Glutamatergic neuron (in vitro differentiated cells): Measurements from ENCODE around the gene SAMD15. TPM values are rescaled to one million over a fixed set of nuclear protein-coding genes. Genes with fewer than 3 reads are reported as not detected.

Experiments
- DNase-seq: peaks from one replicate; pipeline ENCODE4 v3.0.0; 2022
- H3K27ac Mint-ChIP-seq: one replicate; pipeline ENCODE4 v1.8.0; 2020; ENCODE audit warnings: mild to moderate bottlenecking, mixed read lengths, inconsistent platforms; ENCODE audit not compliant: unreplicated experiment
- H3K27me3 Mint-ChIP-seq: one replicate; pipeline ENCODE4 v1.8.0; 2020; ENCODE audit warnings: mild to moderate bottlenecking, moderate library complexity, mixed read lengths, inconsistent platforms; ENCODE audit not compliant: unreplicated experiment
- H3K36me3 Mint-ChIP-seq: one replicate; pipeline ENCODE4 v1.8.0; 2020; ENCODE audit warnings: mild to moderate bottlenecking, mixed read lengths, inconsistent platforms; ENCODE audit not compliant: unreplicated experiment
- H3K4me1 Mint-ChIP-seq: one replicate; pipeline ENCODE4 v1.8.0; 2020; ENCODE audit warnings: mild to moderate bottlenecking, low read depth, mixed read lengths, inconsistent platforms; ENCODE audit not compliant: unreplicated experiment
- H3K4me3 Mint-ChIP-seq: one replicate; pipeline ENCODE4 v1.8.0; 2020; ENCODE audit warnings: mild to moderate bottlenecking, mixed read lengths, inconsistent platforms; ENCODE audit not compliant: unreplicated experiment
- H3K9me3 Mint-ChIP-seq: one replicate; pipeline ENCODE4 v1.8.0; 2020; ENCODE audit warnings: mild to moderate bottlenecking, moderate library complexity, mixed read lengths, inconsistent platforms; ENCODE audit not compliant: unreplicated experiment
- CTCF ChIP-seq: fragments of 200-600 bp; sonication (generic); IDR thresholded peaks from one replicate; pipeline ENCODE4 v1.5.0; 2021; ENCODE audit not compliant: partially characterized antibody, unreplicated experiment
- total RNA-seq: library from RNA; stranded (reverse); fragmentation: NEBNext Ultra II Directional; extraction: Animal tissue kit (Norgen Biotek cat#: 25700); gene quantifications from one replicate; pipeline ENCODE4 v1.2.1, GENCODE V29; 2021; ENCODE audit not compliant: unreplicated experiment

The SAMD15 gene
- total RNA-seq, 1 donor from 2014 or later: 0.47 TPM

GRCh38 chr14:77338302-77338701, 38.9 kb upstream of the SAMD15 start:
- H3K27me3 Mint-ChIP-seq: no peaks in the 10 kb centered on the region
- H3K4me1 Mint-ChIP-seq: peaks cover 2% of the 10 kb centered on the region
- H3K27ac Mint-ChIP-seq: no peak overlapping the region
- H3K9me3 Mint-ChIP-seq: no peaks in the 10 kb centered on the region
- no peak for TF ChIP-seq CTCF
- no peak for DNase-seq
- no peak overlapping the region for H3K4me3 Mint-ChIP-seq
- no peaks in the 10 kb centered on the region for H3K36me3 Mint-ChIP-seq

GRCh38 chr14:77339407-77339806, 37.8 kb upstream of the SAMD15 start:
- Mint-ChIP-seq H3K9me3 (no peaks in the 10 kb centered on the region), H3K27ac (no peak overlapping the region), H3K4me1 (peaks cover 12% of the 10 kb centered on the region), H3K4me3 (no peak overlapping the region), H3K27me3 (no peaks in the 10 kb centered on the region), H3K36me3 (no peaks in the 10 kb centered on the region)
- DNase-seq: no peak
- TF ChIP-seq CTCF: no peak

GRCh38 chr14:77340389-77340788, 36.8 kb upstream of the SAMD15 start:
- Mint-ChIP-seq H3K36me3 (no peaks in the 10 kb centered on the region), H3K9me3 (no peaks in the 10 kb centered on the region), H3K4me3 (no peak overlapping the region), H3K4me1 (peaks cover 13% of the 10 kb centered on the region), H3K27me3 (no peaks in the 10 kb centered on the region), H3K27ac (no peak overlapping the region)
- DNase-seq: no peak
- TF ChIP-seq CTCF: no peak

- H3K4me3 Mint-ChIP-seq: no peak overlapping the region
- no peak overlapping the region for H3K27ac Mint-ChIP-seq
- DNase-seq: no peak
- peaks cover 2% of the 10 kb centered on the region for H3K27me3 Mint-ChIP-seq
- TF ChIP-seq CTCF: no peak
- peaks cover 13% of the 10 kb centered on the region for H3K4me1 Mint-ChIP-seq
- no peaks in the 10 kb centered on the region for H3K36me3 Mint-ChIP-seq
- H3K9me3 Mint-ChIP-seq: peaks cover 4% of the 10 kb centered on the region
These were observed 34.3 kb upstream of the SAMD15 start for GRCh38 chr14:77342726-77343397.

- no peak for TF ChIP-seq CTCF
- H3K4me1 Mint-ChIP-seq: peaks cover 13% of the 10 kb centered on the region
- DNase-seq: no peak
- no peak overlapping the region for H3K4me3 Mint-ChIP-seq
- no peak overlapping the region for H3K27ac Mint-ChIP-seq
- peaks cover 4% of the 10 kb centered on the region for H3K9me3 Mint-ChIP-seq
- H3K27me3 Mint-ChIP-seq: peaks cover 2% of the 10 kb centered on the region
- no peaks in the 10 kb centered on the region for H3K36me3 Mint-ChIP-seq
These were observed 33.5 kb upstream of the SAMD15 start for GRCh38 chr14:77343662-77344061.
